ENCODE data around the gene VSIG10L. TPM values are rescaled to one million over a fixed set of nuclear protein-coding genes. Genes with fewer than 3 reads are reported as not detected.
A peak's percentile ranks its signal among the peaks of the same experiment; 100 is the strongest.

VSIG10L gene
- total RNA-seq, 2 experiments from 2014 or later, result 0.11 to 0.14 TPM

- Histone ChIP-seq H3K4me3 (ENCODE audit: low read length) (peak overlapping the region; percentile 90), H3K9me3 (ENCODE audit: control insufficient read depth in 1 of 2, insufficient read depth in 1 of 2, low read length in 2 of 2) (no peaks in the 10 kb centered on the region), H3K27ac (ENCODE audit: low read depth in 1 of 2, low read length in 2 of 2) (peak overlapping the region; percentile 65 to 73), H3K27me3 (ENCODE audit: control insufficient read depth in 1 of 2, insufficient read depth in 2 of 2, low read length in 2 of 2) (no peaks in the 10 kb centered on the region), H3K36me3 (ENCODE audit: insufficient read depth, low read length) (no peaks in the 10 kb centered on the region), H3K4me1 (ENCODE audit: insufficient read depth, low read length) (peaks cover 80% of the 10 kb centered on the region)
- DNase-seq (peak; percentile 87 to 98 (median 94)), ATAC-seq (ENCODE audit: poor library complexity) (peak; percentile 78)
- Mint-ChIP-seq H3K27me3 (no peaks in the 10 kb centered on the region), H3K4me1 (ENCODE audit: low read depth) (peaks cover 74% of the 10 kb centered on the region), H3K9me3 (no peaks in the 10 kb centered on the region), H3K36me3 (ENCODE audit: low read depth) (peaks cover 12% of the 10 kb centered on the region), H3K4me3 (peak overlapping the region; percentile 96), H3K27ac (peak overlapping the region; percentile 84)
- ChIA-PET POLR2A (interaction anchor here (0.7 to 2.0 kb wide), 2 partner anchors 26 to 27 kb away, joined by 4 to 9 read pairs; no protein-coding TSS in a partner anchor), CTCF (no interaction called here)
- intact Hi-C loops (cut with DNase I, micrococcal nuclease), result loop anchor here (1.0 to 10.0 kb wide), 3 partner anchors 27 to 227 kb away; no protein-coding TSS in a partner anchor
- TF ChIP-seq CTCF (IDR thresholded peaks at IDR 0.05), result no peak
These were observed 25.8 kb upstream of the VSIG10L start for GRCh38 chr19:51367565-51368365.

- H3K4me3 ChIP-seq (ENCODE audit: low read length), result peak overlapping the region; percentile 90
- intact Hi-C loops (cut with DNase I, micrococcal nuclease), result loop anchor here (1.0 to 10.0 kb wide), 3 partner anchors 27 to 228 kb away; no protein-coding TSS in a partner anchor
- no peaks in the 10 kb centered on the region for H3K27me3 Mint-ChIP-seq
- H3K4me1 ChIP-seq (ENCODE audit: insufficient read depth, low read length), result peaks cover 80% of the 10 kb centered on the region
- H3K36me3 Mint-ChIP-seq (ENCODE audit: low read depth), result peaks cover 12% of the 10 kb centered on the region
- ChIA-PET POLR2A (interaction anchor here (0.7 to 2.0 kb wide), 2 partner anchors 27 kb away, joined by 4 to 9 read pairs; no protein-coding TSS in a partner anchor), CTCF (no interaction called here)
- H3K36me3 ChIP-seq (ENCODE audit: insufficient read depth, low read length), result no peaks in the 10 kb centered on the region
- H3K27ac Mint-ChIP-seq, result peak overlapping the region; percentile 84
- DNase-seq (no peak), ATAC-seq (ENCODE audit: poor library complexity) (no peak)
- H3K4me1 Mint-ChIP-seq (ENCODE audit: low read depth), result peaks cover 74% of the 10 kb centered on the region
- H3K9me3 Mint-ChIP-seq, result no peaks in the 10 kb centered on the region
- no peaks in the 10 kb centered on the region for H3K27me3 ChIP-seq (ENCODE audit: control insufficient read depth in 1 of 2, insufficient read depth in 2 of 2, low read length in 2 of 2)
- TF ChIP-seq CTCF (IDR thresholded peaks at IDR 0.05), result no peak
- no peaks in the 10 kb centered on the region for H3K9me3 ChIP-seq (ENCODE audit: control insufficient read depth in 1 of 2, insufficient read depth in 1 of 2, low read length in 2 of 2)
- H3K4me3 Mint-ChIP-seq, result peak overlapping the region; percentile 96
- peak overlapping the region; percentile 65 to 73 for H3K27ac ChIP-seq (ENCODE audit: low read depth in 1 of 2, low read length in 2 of 2)
These were observed 25.3 kb upstream of the VSIG10L start for GRCh38 chr19:51367255-51367564.

- peak; percentile 80 to 97 (median 89) for DNase-seq
- Mint-ChIP-seq H3K9me3 (no peaks in the 10 kb centered on the region), H3K36me3 (ENCODE audit: low read depth) (peaks cover 12% of the 10 kb centered on the region), H3K4me1 (ENCODE audit: low read depth) (peaks cover 72% of the 10 kb centered on the region), H3K27me3 (no peaks in the 10 kb centered on the region), H3K4me3 (peak overlapping the region; percentile 96), H3K27ac (peak overlapping the region; percentile 84)
- ATAC-seq (ENCODE audit: poor library complexity), result peak; percentile 68
- no peaks in the 10 kb centered on the region for H3K27me3 ChIP-seq (ENCODE audit: control insufficient read depth in 1 of 2, insufficient read depth in 2 of 2, low read length in 2 of 2)
- peak overlapping the region; percentile 69 to 73 for H3K27ac ChIP-seq (ENCODE audit: low read depth in 1 of 2, low read length in 2 of 2)
- H3K4me3 ChIP-seq (ENCODE audit: low read length), result peak overlapping the region; percentile 90
- no peaks in the 10 kb centered on the region for H3K36me3 ChIP-seq (ENCODE audit: insufficient read depth, low read length)
- no peak for TF ChIP-seq CTCF (IDR thresholded peaks at IDR 0.05)
- POLR2A ChIA-PET, result interaction anchor here (0.7 to 2.0 kb wide), 4 partner anchors 10 to 28 kb away, joined by 4 to 9 read pairs (median 6); no protein-coding TSS in a partner anchor
- intact Hi-C loops (cut with DNase I, micrococcal nuclease), result loop anchor here (1.0 to 10.0 kb wide), 3 partner anchors 27 to 228 kb away; no protein-coding TSS in a partner anchor
- H3K4me1 ChIP-seq (ENCODE audit: insufficient read depth, low read length), result peaks cover 76% of the 10 kb centered on the region
- CTCF ChIA-PET, result no interaction called here
- H3K9me3 ChIP-seq (ENCODE audit: control insufficient read depth in 1 of 2, insufficient read depth in 1 of 2, low read length in 2 of 2), result no peaks in the 10 kb centered on the region
These were observed 24.7 kb upstream of the VSIG10L start for GRCh38 chr19:51366389-51367254.

Measured in CD4-positive, alpha-beta T cell (primary cell).